HCT116 (cell line): ENCODE results near the gene TIGAR. TPM values are rescaled to one million over a fixed set of nuclear protein-coding genes. Genes with fewer than 3 reads are reported as not detected.

Experiments
- ATAC-seq: fragments of 200-7000 bp; cut with Tn5 transposase; 2 replicates; pipeline ENCODE4 v1.9.1; 2020; ENCODE audit warnings: mild to moderate bottlenecking, moderate library complexity
- BruUV-seq: library from RNA; stranded (reverse); fragments of 400-500 nt; replicated peaks from 2 replicates; lab custom pipeline; 2021; lab: Mats Ljungman, UMichigan
- CTCF ChIA-PET: fragments of 300-600 bp; sonication (Branson Sonifier 250); formaldehyde crosslinking; loops from one replicate; lab custom pipeline; 2021; ENCODE audit warnings: antibody characterized with exemption; lab: Charles Lee
- POLR2A ChIA-PET: fragments of 300-600, 350-600 bp; sonication (Branson Sonifier 250); formaldehyde crosslinking; loops from one replicate; lab custom pipeline; 2021; ENCODE audit warnings: antibody characterized with exemption; lab: Charles Lee
- RAD21 ChIA-PET, 2 experiments: fragments of 300-600 bp; sonication (Branson Sonifier 250); formaldehyde crosslinking; loops; one replicate each; lab custom pipeline; 2023; ENCODE audit warnings: low total read pairs in 2 of 2; ENCODE audit not compliant: uncharacterized antibody in 2 of 2, unreplicated experiment in 2 of 2, low non-redundant PET in 1 of 2; lab: Charles Lee
- DNase-seq: peaks from one replicate; pipeline ENCODE4 v3.0.0-alpha.2; 2010; ENCODE audit warnings: low read depth, low spot score
- H2AFZ ChIP-seq: fragments of 200-600 bp; shearing (Covaris generic), sonication (generic); 2 replicates; pipeline ENCODE4 v1.6.1; 2017; ENCODE audit warnings: low read depth, mixed run types, mixed read lengths, antibody characterized with exemption, low read length; ENCODE audit not compliant: poor library complexity, severe bottlenecking
- H3K27ac ChIP-seq: 2 replicates; pipeline ENCODE4 v1.5.1; 2012; ENCODE audit warnings: low read depth, low read length
- H3K27me3 ChIP-seq: fragments of 200-600 bp; sonication (generic); 2 replicates; pipeline ENCODE4 v1.6.1; 2016; ENCODE audit warnings: mixed run types, low read length, mixed read lengths; ENCODE audit not compliant: insufficient read depth
- H3K36me3 ChIP-seq, 2 experiments: fragments of 200-500 bp in 1 of 2; fragments of 200-600 bp in 1 of 2; sonication (Bioruptor generic) in 1 of 2; sonication (generic) in 1 of 2; 2 replicates each; pipeline versions ENCODE4 v1.5.1 to v1.6.1; 2014 to 2016; ENCODE audit warnings: low read length in 2 of 2, inconsistent platforms in 1 of 2, mixed read lengths in 1 of 2, mixed run types in 1 of 2; ENCODE audit not compliant: insufficient read depth in 2 of 2, control insufficient read depth in 1 of 2
- H3K4me1 ChIP-seq, 2 experiments: fragments of 200-600 bp in 1 of 2; sonication (generic) in 1 of 2; 2 replicates each; pipeline versions ENCODE4 v1.5.1 to v1.6.1; 2012 to 2017; ENCODE audit warnings: low read length in 2 of 2, inconsistent platforms in 1 of 2, mild to moderate bottlenecking in 1 of 2, mixed read lengths in 1 of 2, mixed run types in 1 of 2, moderate library complexity in 1 of 2; ENCODE audit not compliant: insufficient read depth in 2 of 2, control insufficient read depth in 1 of 2
- H3K4me2 ChIP-seq: fragments of 200-600 bp; sonication (generic); 2 replicates; pipeline ENCODE4 v1.6.1; 2017; ENCODE audit warnings: mixed run types, low read length, mixed read lengths
- H3K4me3 ChIP-seq, 2 experiments: fragments of 200-600 bp in 1 of 2; sonication (generic) in 1 of 2; replicated peaks in 1 of 2; 2 replicates each; pipeline ENCODE4 v1.5.1; 2011 to 2016; ENCODE audit warnings: low read length in 2 of 2, control low read depth in 1 of 2, low read depth in 1 of 2, mild to moderate bottlenecking in 1 of 2, mixed read lengths in 1 of 2, mixed run types in 1 of 2
- H3K79me2 ChIP-seq: fragments of 200-600 bp; sonication (generic); 2 replicates; pipeline ENCODE4 v1.6.1; 2017; ENCODE audit warnings: mild to moderate bottlenecking, mixed run types, low read length, moderate library complexity, mixed read lengths; ENCODE audit not compliant: insufficient read depth
- H3K9ac ChIP-seq: fragments of 200-600 bp; sonication (generic); 2 replicates; pipeline ENCODE4 v1.6.1; 2016; ENCODE audit warnings: low read length, mixed read lengths
- H3K9me2 ChIP-seq: fragments of 200-600 bp; sonication (generic), shearing (Covaris generic); 2 replicates; pipeline ENCODE4 v1.6.1; 2017; ENCODE audit warnings: mixed run types, mild to moderate bottlenecking, moderate library complexity; ENCODE audit not compliant: insufficient read depth
- H3K9me3 ChIP-seq, 2 experiments: fragments of 200-500 bp in 1 of 2; fragments of 200-600 bp in 1 of 2; sonication (Bioruptor generic) in 1 of 2; sonication (generic) in 1 of 2; 2 replicates each; pipeline ENCODE4 v1.6.1; 2014 to 2017; ENCODE audit warnings: low read length in 2 of 2, mixed read lengths in 2 of 2, inconsistent platforms in 1 of 2, low read depth in 1 of 2, mild to moderate bottlenecking in 1 of 2, mixed run types in 1 of 2, moderate library complexity in 1 of 2; ENCODE audit not compliant: control insufficient read depth in 1 of 2, insufficient read depth in 1 of 2
- H4K20me1 ChIP-seq: fragments of 200-600 bp; sonication (generic), shearing (Covaris generic); 2 replicates; pipeline ENCODE4 v1.6.1; 2017; ENCODE audit warnings: mixed run types, mild to moderate bottlenecking, moderate library complexity; ENCODE audit not compliant: insufficient read depth
- ATF3 ChIP-seq: IDR thresholded peaks from 2 replicates; pipeline ENCODE4 v1.6.1; 2012
- CBX3 ChIP-seq: IDR thresholded peaks from 2 replicates; pipeline ENCODE4 v1.6.1; 2012; ENCODE audit warnings: low read depth
- CEBPB ChIP-seq: IDR thresholded peaks from 2 replicates; pipeline ENCODE4 v1.6.1; 2012; ENCODE audit warnings: low read depth
- FOSL1 ChIP-seq: IDR thresholded peaks from 2 replicates; pipeline ENCODE4 v1.6.1; 2012; ENCODE audit warnings: low read depth
- JUND ChIP-seq: IDR thresholded peaks from 2 replicates; pipeline ENCODE4 v1.6.1; 2012
- POLR2AphosphoS5 ChIP-seq: IDR thresholded peaks from 2 replicates; pipeline ENCODE4 v1.6.1; 2011; ENCODE audit warnings: mild to moderate bottlenecking, low read depth, low read length, moderate library complexity
- RAD21 ChIP-seq: IDR thresholded peaks from 2 replicates; pipeline ENCODE4 v1.6.1; 2012; ENCODE audit warnings: low read depth, mild to moderate bottlenecking
- SP1 ChIP-seq: IDR thresholded peaks from 2 replicates; pipeline ENCODE4 v1.6.1; 2012; ENCODE audit warnings: low read depth
- SRF ChIP-seq: IDR thresholded peaks from 2 replicates; pipeline ENCODE4 v1.6.1; 2012; ENCODE audit warnings: low read depth
- TCF7L2 ChIP-seq: IDR thresholded peaks from 2 replicates; pipeline ENCODE4 v1.7.0; 2011; ENCODE audit warnings: borderline replicate concordance, inconsistent platforms; ENCODE audit not compliant: insufficient read depth, insufficient read length; ENCODE audit errors: extremely low read depth
- YY1 ChIP-seq: IDR thresholded peaks from 2 replicates; pipeline ENCODE4 v1.6.1; 2011; ENCODE audit warnings: low read length, low read depth, moderate library complexity, mild to moderate bottlenecking; ENCODE audit not compliant: insufficient replicate concordance; ENCODE audit errors: extremely low read depth
- intact Hi-C: fragments of 100-400 bp; cut with micrococcal nuclease; formaldehyde crosslinking; loops from 2 replicates; pipeline ENCODE4 v1.10.0; 2022
- total RNA-seq: library from RNA; stranded (reverse); gene quantifications from one replicate; pipeline ENCODE4 v1.2.1, GENCODE V29; 2021; ENCODE audit not compliant: unreplicated experiment
- TF ChIP-seq, protein P1 (sequence below), 3 experiments: fragments of 200-600 bp in 1 of 3; sonication (generic) in 1 of 3; IDR thresholded peaks in 2 of 3; conservative IDR thresholded peaks in 1 of 3; 2 replicates each; pipeline ENCODE4 v1.5.1; 2012 to 2017; ENCODE audit warnings: low read depth in 2 of 3, low read length in 2 of 3, antibody characterized with exemption in 1 of 3, borderline replicate concordance in 1 of 3, control low read depth in 1 of 3, mild to moderate bottlenecking in 1 of 3, mixed read lengths in 1 of 3, mixed run types in 1 of 3, moderate library complexity in 1 of 3; ENCODE audit not compliant: insufficient read depth in 1 of 3

Gene TIGAR
- total RNA-seq, 1 experiment from 2014 or later: 13.7 TPM

GRCh38 chr12:4297617-4298016 lies 23.4 kb upstream of the TIGAR start:
- Histone ChIP-seq H4K20me1 (no peaks in the 10 kb centered on the region), H3K36me3 (no peaks in the 10 kb centered on the region)

DNA sequence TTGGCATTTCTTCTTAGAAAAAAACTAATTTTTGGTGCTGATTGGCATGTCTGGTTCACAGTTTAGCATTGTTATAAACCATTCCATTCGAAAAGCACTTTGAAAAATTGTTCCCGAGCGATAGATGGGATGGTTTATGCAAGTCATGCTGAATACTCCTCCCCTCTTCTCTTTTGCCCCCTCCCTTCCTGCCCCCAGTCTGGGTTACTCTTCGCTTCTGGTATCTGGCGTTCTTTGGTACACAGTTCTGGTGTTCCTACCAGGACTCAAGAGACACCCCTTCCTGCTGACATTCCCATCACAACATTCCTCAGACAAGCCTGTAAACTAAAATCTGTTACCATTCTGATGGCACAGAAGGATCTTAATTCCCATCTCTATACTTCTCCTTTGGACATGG lies 20.1 kb upstream of the TIGAR start:
- ChIA-PET POLR2A (no interaction called here), CTCF (no interaction called here), RAD21 (no interaction called here)
- no peak for DNase-seq
- Histone ChIP-seq H2AFZ (no peak overlapping the region), H3K9me2 (no peaks in the 10 kb centered on the region), H3K79me2 (no peaks in the 10 kb centered on the region), H3K4me2 (no peak overlapping the region), H3K27ac (no peak overlapping the region), H3K4me3 (no peak overlapping the region), H3K27me3 (peaks cover 56% of the 10 kb centered on the region), H3K9me3 (no peaks in the 10 kb centered on the region), H3K4me1 (no peaks in the 10 kb centered on the region), H3K9ac (no peak overlapping the region), H4K20me1 (no peaks in the 10 kb centered on the region), H3K36me3 (no peaks in the 10 kb centered on the region)
- intact Hi-C loops: no loop called here
- ATAC-seq: no peak
- BruUV-seq: no TSS peak
- no peak for TF ChIP-seq TCF7L2
- no peak for TF ChIP-seq FOSL1
- TF ChIP-seq SRF: no peak
- no peak for TF ChIP-seq SP1
- TF ChIP-seq, protein P1, sequence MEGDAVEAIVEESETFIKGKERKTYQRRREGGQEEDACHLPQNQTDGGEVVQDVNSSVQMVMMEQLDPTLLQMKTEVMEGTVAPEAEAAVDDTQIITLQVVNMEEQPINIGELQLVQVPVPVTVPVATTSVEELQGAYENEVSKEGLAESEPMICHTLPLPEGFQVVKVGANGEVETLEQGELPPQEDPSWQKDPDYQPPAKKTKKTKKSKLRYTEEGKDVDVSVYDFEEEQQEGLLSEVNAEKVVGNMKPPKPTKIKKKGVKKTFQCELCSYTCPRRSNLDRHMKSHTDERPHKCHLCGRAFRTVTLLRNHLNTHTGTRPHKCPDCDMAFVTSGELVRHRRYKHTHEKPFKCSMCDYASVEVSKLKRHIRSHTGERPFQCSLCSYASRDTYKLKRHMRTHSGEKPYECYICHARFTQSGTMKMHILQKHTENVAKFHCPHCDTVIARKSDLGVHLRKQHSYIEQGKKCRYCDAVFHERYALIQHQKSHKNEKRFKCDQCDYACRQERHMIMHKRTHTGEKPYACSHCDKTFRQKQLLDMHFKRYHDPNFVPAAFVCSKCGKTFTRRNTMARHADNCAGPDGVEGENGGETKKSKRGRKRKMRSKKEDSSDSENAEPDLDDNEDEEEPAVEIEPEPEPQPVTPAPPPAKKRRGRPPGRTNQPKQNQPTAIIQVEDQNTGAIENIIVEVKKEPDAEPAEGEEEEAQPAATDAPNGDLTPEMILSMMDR (IDR thresholded peaks at IDR 0.05 in 2 of 3, conservative IDR thresholded peaks at IDR 0.05 in 1 of 3; ENCODE audit: borderline replicate concordance in 1 of 3, insufficient read depth in 1 of 3, low read depth in 2 of 3, low read length in 2 of 3): no peak
- TF ChIP-seq JUND: no peak
- TF ChIP-seq CBX3: no peak
- no peak for TF ChIP-seq ATF3

More at GRCh38 chr12:4297617-4298016, 23.4 kb upstream of the TIGAR start:
- H3K9me3 ChIP-seq: no peaks in the 10 kb centered on the region
- intact Hi-C loops: no loop called here
- H3K4me3 ChIP-seq: no peak overlapping the region
- H3K9me2 ChIP-seq: no peaks in the 10 kb centered on the region
- CTCF ChIA-PET: interaction anchor here (1.3 kb wide), 1 partner anchor 21 kb away, joined by 5 read pairs; no protein-coding TSS in a partner anchor
- TF ChIP-seq YY1 (no peak), CEBPB (no peak), SRF (no peak), JUND (no peak), RAD21 (no peak), POLR2AphosphoS5 (no peak), TCF7L2 (no peak)
- TF ChIP-seq, protein P1 (IDR thresholded peaks at IDR 0.05 in 2 of 3, conservative IDR thresholded peaks at IDR 0.05 in 1 of 3; ENCODE audit: borderline replicate concordance in 1 of 3, insufficient read depth in 1 of 3, low read depth in 2 of 3, low read length in 2 of 3): no peak
- TF ChIP-seq, all 23 proteins: peak for 0
- peaks cover 34% of the 10 kb centered on the region for H3K27me3 ChIP-seq
- H3K4me1 ChIP-seq: no peaks in the 10 kb centered on the region
- DNase-seq (no peak), ATAC-seq (no peak)
- ChIA-PET RAD21 (no interaction called here), POLR2A (no interaction called here)
- no TSS peak for BruUV-seq
- H3K9ac ChIP-seq: no peak overlapping the region
- H3K4me2 ChIP-seq: no peak overlapping the region
- H3K79me2 ChIP-seq: no peaks in the 10 kb centered on the region
- H3K27ac ChIP-seq: no peak overlapping the region
- H2AFZ ChIP-seq: no peak overlapping the region
